CD4-positive, alpha-beta T cell treated with Interleukin-21 for 1 hour (primary cell): ENCODE data around the gene LRBA.

Experiments
- DNase-seq: peaks from one replicate; pipeline ENCODE4 v3.0.0-alpha.2; 2020

LRBA gene

DNA sequence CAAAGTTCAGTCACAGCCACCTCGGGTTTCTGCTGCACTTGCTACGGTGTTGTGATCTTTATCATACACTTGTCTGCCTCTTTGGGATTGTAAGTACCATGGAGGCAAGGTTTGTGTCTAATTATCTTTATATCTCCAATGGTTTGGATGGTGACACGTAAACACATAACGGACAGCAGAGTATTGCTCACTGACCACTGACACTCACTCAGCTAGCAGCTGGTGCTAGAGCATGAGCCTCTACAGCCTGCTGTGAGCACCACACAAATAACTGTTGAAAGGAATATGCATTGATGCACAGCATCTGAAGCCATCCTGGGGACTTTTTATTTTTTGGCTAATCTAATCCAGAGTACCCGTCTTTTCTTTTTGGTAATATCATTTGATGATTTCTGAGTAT, 780.8 kb downstream of the LRBA start:
- DNase-seq, result no peak

DNA sequence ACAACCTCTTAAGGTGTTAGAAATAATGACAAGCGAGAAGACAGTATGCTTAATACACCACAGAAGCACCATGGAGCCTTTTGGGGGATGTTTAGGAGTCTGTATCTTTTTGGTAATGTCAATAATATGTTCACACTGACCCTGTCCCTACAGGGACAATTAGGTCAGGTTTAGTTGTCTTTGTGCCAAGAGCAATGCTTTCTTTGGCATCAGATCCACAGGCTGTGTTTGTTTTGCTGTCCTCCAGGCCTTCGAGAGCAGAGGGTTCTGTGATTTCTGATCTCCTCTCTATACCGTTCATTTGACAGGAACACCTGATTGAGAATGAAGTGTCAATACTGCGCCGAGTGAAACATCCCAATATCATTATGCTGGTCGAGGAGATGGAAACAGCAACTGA, 783.1 kb downstream of the LRBA start:
- no peak for DNase-seq

DNA sequence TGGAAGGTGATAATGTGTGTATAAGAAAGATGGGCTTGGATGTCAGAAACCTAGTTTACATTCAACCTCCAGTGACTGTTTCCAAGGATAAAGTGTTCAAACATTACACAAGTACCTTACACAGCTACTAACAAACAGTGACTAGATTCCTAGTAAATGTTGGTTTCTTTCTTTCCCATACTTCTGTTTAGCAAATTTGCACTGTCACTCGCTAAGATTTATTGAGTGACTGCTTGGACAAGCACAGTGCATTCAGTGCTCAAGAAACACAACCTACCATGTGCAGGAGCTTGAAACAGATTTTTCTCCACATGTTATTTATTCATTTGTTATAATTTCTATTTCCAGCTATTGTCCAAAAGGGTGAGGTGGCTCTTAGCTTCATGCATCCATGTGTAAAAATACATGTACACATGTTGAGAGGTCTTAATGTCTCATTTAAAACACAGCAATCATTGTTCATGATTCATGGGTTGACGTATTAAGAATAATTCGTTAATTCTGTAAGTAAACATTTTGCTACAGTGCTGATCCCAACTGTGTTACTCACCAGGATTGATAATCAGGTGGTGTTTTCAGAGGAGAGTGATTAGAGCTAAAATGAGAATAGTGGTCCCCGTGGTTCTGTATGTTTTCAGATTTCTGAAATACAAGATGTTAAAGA, 783.8 kb downstream of the LRBA start:
- no peak for DNase-seq

DNA sequence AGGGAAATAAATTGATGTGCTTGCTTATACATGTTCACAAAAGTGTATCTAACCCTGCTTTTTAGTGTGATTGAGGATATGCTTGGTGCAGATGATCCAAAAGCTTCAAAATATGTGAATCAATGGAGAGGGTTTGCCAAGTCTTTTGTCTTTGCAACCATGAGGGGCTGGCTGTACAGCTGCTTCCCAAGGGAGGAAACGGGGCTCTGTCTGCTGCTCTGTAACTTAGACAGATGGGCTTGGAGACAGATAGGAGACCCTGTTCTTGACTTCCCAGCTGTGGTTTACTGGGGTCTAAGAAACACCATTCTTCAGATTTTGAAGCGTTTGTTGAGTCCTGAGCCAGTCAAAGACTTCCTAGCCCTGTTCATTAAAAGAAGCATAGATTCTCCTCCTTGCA, 784.5 kb downstream of the LRBA start:
- DNase-seq, result no peak

DNA sequence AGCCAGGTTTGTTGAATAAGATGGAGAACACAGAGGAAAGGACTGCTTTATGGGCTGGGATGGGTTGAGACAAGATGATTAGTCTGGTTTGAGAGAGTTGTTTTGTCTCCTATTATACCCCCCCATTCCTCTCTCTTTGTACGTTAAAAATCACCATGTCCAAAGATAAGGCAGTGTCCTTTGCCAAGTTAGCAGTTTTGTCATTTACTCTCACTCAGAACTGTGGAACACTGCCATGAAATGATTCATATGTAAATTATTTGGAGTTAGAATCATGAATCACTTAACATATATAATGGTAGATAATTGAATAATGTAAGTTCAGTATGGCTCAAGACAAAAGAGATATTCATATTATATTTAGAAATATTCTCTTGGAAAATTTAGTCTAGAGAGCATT, 785.6 kb downstream of the LRBA start:
- no peak for DNase-seq

DNA sequence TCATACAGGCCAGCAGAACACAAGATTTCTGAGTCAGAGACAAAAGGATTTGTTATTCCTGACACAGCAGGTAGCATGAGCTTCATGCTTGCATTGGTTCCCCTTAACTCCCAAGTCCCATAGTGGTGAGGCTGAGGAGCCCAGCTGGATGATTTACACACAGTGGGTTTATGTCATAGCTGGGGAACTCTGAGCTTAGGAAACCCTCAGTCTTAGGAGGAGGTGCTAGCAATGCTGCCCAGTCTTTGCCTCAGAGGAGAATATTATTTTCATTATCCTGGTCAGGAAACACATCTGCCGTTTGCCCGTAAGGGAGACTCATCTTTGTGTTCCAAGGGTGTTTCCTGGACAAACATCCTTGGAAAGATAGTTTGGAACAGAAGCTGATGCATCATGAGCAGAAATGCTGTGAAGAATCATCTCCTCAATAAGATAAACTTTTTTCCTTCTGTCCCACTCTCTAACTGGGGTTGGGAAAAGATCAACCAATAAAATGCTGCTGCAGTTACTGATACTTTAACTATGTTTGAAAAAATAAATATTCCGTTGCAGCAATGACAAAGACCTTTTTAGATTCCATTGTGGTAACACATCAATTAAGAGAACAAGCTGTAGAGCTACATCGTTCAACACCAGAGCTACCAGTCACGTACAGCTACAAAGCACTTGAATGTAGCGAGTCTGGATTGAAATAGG, 790.0 kb downstream of the LRBA start:
- DNase-seq, result no peak

DNA sequence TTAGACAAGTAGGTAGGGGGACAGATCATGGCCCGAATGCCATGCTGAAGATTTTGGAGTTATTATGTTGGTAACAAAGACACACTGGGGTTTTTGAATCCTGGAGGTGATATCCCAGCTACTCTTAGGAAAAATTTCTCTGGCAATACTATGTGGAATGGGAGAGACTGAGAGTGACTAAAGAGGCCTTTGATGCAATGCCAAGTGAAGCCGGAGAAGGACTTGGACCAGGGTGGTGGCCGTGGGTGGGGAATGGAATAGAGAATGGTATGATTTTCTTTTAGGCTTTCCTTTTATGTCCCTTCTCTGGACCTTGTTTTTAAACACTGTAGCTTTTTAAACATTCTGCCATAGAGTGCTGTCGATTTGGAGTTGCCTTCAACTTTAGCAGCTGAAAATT, 795.2 kb downstream of the LRBA start:
- no peak for DNase-seq

DNA sequence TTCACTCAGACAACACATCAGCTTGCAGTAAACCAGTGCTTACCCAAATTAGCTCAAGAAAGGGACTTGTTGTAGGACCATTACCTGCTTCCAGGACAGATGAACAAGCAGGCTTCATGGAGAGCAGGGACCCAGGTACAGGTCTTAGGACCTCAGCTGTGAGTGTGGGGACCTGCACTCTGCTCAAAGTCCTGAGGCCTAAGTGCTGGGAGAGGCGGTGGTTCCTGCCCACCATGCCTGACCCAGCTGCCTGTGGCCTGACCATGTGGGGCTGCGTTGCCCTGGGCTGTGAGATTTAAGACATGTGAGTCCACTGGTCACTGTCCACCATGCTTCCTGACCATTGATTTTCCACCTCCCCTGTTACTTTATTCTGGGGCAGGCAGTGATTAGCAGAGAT, 796.6 kb downstream of the LRBA start:
- no peak for DNase-seq

DNA sequence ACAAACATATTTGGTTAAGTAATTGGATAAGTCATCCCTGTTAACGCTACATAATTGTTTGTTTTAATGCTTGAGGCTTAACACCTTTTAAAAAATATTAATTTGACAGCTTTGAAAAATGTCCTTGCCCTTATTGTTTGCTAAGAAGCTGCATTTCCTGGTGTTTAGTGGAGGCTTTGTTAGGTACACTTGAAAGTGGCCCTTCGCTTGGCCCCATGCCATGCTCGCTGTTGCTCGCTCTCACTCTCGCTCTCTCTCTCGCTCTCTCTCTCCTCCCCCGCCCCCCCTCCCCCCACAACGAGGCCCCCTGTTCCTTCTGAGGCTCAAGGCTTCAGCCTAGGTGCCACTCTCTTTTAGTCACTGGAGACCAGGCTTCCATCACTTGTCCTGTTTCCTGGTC, 797.3 kb downstream of the LRBA start:
- DNase-seq, result no peak

DNA sequence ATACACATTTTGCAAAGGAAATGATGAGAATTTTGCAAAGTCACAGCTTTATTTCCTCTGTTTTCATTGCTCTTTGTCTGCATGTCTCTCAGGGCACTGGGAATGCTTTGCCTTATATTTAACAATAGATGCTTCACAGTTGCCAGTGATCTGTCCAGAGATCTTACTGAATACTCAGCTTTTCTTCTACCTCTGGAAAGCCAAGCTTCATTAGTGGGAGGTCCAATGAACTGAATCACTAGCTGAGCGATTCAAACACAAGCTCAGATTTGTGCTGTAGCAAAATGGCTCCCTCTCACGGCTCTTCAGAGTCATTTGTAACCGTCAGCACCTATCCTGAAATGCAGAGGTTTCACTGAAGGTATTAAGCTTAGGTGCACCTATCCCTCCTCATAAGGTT, 797.9 kb downstream of the LRBA start:
- no peak for DNase-seq

DNA sequence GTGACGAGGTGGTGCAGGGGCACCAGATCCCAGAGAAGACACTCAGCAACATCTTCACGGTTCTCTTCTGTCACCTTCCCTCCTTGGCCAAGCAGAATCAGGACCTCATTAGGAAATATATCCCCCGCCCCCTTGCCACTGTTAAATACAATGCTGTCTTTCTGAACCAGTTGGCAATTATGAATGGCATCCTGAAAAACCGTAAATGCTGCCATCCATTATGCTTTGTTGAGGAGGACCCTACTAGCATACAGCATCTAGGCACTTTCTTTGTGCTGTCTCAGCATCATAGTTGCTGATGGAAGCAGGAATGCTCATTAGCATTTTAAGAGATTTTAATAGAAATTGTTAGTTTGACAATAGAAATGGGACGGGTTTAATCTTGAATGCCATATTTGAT, 798.4 kb downstream of the LRBA start:
- DNase-seq, result no peak

DNA sequence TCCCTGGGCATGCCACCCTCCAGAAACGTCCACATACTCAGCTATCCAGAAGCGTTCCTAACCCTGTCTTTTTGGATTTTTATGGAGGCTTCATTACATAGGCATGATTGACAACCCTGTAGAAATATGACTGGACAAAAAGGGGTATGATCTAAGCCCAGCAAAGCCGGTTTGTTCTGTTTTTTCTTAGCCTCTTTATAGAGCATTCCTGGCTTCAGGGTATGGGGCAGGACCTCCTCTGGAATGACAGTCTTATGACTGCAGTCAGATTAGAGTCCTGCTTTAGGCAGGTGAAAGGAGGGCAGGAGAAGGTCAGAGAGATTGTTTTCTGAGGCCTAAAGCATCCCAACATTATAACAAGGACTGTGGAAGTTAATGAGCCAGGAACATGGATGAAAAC, 799.5 kb downstream of the LRBA start:
- DNase-seq, result no peak
